ENCODE results near the gene UBE2M.

- no peak for TF ChIP-seq CTCF (IDR thresholded peaks at IDR 0.05)
- no peak for TF ChIP-seq POLR2A (IDR thresholded peaks at IDR 0.05)
- TF ChIP-seq EP300 (IDR thresholded peaks at IDR 0.05): no peak
Observed at GRCh38 chr19:58553799-58554493, 4.5 kb downstream of the UBE2M start.
